Hematopoietic multipotent progenitor cell treated with erythropoietin and hydrocortisone succinate and interleukin-3 and kit ligand, for 8 days (in vitro differentiated cells): ENCODE results near the gene FANCE.

ENCODE experiments used
- DNase-seq: peaks from one replicate; pipeline ENCODE4 v3.0.0-alpha.2; 2015

FANCE gene

GRCh38 chr6:35468980-35469750 is 17.0 kb downstream of the FANCE start:
- peak; percentile 7 for DNase-seq

- peak; percentile 45 for DNase-seq
These were observed 17.9 kb downstream of the FANCE start for GRCh38 chr6:35469751-35470662.

- peak; percentile 9 for DNase-seq
These were observed 18.6 kb downstream of the FANCE start for GRCh38 chr6:35470663-35471120.

- DNase-seq, result peak; percentile 5
These were observed 19.8 kb downstream of the FANCE start for GRCh38 chr6:35471836-35472345.

GRCh38 chr6:35473075-35473849 is 21.1 kb downstream of the FANCE start:
- peak; percentile 19 for DNase-seq

GRCh38 chr6:35473850-35474130 is 21.7 kb downstream of the FANCE start:
- peak; percentile 36 for DNase-seq

- no peak for DNase-seq
These were observed 22.2 kb downstream of the FANCE start for GRCh38 chr6:35474131-35474941.

GRCh38 chr6:35474942-35475570 is 22.9 kb downstream of the FANCE start:
- DNase-seq, result no peak

GRCh38 chr6:35475573-35475972 is 23.4 kb downstream of the FANCE start:
- no peak for DNase-seq

- DNase-seq, result no peak
These were observed 23.9 kb downstream of the FANCE start for GRCh38 chr6:35476004-35476403.

GRCh38 chr6:35477028-35477427 is 24.9 kb downstream of the FANCE start:
- no peak for DNase-seq

- DNase-seq, result no peak
These were observed 25.5 kb downstream of the FANCE start for GRCh38 chr6:35477551-35478179.

- no peak for DNase-seq
These were observed 26.1 kb downstream of the FANCE start for GRCh38 chr6:35478259-35478658.

- DNase-seq, result no peak
These were observed 28.0 kb downstream of the FANCE start for GRCh38 chr6:35480176-35480575.

- DNase-seq, result no peak
These were observed 29.1 kb downstream of the FANCE start for GRCh38 chr6:35481226-35481625.

GRCh38 chr6:35483062-35483461 is 30.9 kb downstream of the FANCE start:
- DNase-seq, result no peak

GRCh38 chr6:35483490-35483889 is 31.4 kb downstream of the FANCE start:
- no peak for DNase-seq

GRCh38 chr6:35483893-35484645 is 31.9 kb downstream of the FANCE start:
- DNase-seq, result no peak

GRCh38 chr6:35484921-35485392 is 32.8 kb downstream of the FANCE start:
- no peak for DNase-seq

- no peak for DNase-seq
These were observed 33.3 kb downstream of the FANCE start for GRCh38 chr6:35485402-35485877.
